COLO829 (cell line): ENCODE data around the gene CRCP.
"Not testable (repeated sequence)": the region's sequence is repeated elsewhere in the genome, so short reads cannot be mapped to it uniquely, and the experiment has no call there.

Experiments used
- DNase-seq: peaks from one replicate; pipeline ENCODE4 v3.0.0; 2012; ENCODE audit warnings: low spot score

CRCP gene

DNA sequence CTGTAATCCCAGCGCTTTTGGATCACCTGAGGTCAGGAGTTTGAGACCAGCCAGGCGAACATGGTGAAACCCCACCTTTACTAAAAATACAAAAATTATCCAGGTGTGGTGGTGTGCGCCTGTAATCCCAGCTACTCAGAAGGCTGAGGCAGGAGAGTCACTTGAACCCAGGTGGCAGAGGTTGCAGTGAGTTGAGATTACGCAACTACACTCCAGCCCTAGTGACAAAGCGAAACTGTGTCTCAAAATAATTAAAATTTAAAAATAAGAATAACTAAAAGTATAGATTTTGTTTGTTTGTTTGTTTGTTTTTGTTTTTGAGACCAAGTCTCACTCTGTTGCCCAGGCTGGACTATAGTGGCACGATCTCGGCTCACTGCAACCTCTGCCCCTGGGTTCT lies 41.4 kb downstream of the CRCP start:
- DNase-seq, result not testable (repeated sequence)

DNA sequence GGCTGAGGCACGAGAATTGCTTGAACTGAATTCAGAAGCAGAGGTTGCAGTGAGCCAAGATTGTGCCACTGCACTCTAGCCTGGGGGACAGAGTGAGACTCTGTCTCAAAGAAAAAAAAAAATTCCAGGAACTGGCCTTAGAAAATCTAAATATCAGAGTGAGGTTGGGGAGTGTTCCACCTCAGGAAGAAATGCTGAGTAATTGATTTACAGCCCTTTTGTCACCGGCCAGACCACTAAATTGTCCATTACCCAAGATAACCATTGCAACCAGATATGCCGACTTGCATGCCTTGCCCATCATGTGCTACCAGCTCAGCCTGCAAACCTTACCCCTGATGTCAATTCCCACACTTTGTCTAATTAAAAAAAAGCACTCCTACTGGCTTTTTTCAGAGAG lies 42.4 kb downstream of the CRCP start:
- DNase-seq, result no peak

- DNase-seq, result no peak
Measured at GRCh38 chr7:66162622-66163021, 48.0 kb downstream of the CRCP start.

GRCh38 chr7:66163186-66163610 lies 48.6 kb downstream of the CRCP start:
- DNase-seq, result no peak

GRCh38 chr7:66164356-66164755 lies 49.7 kb downstream of the CRCP start:
- DNase-seq, result no peak

GRCh38 chr7:66167773-66168387 lies 53.2 kb downstream of the CRCP start:
- DNase-seq, result peak; percentile 45

GRCh38 chr7:66169616-66170015 lies 55.0 kb downstream of the CRCP start:
- no peak for DNase-seq

DNA sequence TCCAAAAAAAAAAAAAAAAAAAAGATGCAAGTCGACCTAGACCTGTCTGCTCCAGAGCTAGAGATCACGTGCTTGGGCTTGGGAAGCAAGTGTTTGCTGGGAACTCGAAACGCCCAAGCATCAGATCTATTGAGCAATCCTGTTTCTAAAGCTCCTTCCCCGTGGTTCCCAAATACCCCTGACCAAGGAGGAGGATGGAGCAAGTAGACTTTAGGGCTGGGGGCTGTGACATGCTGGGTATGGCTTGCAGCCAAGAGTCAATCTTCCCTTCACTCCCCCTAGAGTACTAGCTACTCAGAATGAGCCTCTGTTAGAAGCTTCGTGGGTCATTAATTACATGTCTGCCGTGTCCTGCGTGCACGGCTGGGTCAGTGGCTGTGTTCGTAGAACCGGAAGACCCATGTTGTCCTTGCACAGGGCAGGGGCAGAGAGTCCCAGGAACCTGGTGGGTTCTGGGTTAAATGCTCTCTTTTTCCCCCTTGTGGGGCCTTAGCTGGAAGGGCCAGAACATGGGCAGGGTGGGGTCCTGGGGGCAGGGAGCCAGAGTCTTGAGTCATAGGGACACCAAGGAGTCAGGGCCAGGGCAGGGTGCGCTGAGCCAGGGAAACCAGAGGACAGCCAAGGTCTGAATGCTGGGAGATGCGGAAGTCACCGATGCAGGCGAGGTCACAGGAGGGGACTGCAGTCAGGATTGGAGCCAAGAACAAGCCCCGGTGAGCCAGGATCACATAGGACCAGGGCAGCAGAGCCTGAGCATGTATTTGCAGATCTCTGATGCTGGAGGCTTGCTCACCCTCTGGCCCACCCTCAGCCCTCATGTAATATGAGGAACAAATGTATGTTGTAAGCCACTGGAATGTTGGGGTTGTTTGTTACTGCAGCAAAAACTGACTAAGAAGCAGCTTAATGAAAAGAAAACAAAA lies 55.9 kb downstream of the CRCP start:
- no peak for DNase-seq

DNA sequence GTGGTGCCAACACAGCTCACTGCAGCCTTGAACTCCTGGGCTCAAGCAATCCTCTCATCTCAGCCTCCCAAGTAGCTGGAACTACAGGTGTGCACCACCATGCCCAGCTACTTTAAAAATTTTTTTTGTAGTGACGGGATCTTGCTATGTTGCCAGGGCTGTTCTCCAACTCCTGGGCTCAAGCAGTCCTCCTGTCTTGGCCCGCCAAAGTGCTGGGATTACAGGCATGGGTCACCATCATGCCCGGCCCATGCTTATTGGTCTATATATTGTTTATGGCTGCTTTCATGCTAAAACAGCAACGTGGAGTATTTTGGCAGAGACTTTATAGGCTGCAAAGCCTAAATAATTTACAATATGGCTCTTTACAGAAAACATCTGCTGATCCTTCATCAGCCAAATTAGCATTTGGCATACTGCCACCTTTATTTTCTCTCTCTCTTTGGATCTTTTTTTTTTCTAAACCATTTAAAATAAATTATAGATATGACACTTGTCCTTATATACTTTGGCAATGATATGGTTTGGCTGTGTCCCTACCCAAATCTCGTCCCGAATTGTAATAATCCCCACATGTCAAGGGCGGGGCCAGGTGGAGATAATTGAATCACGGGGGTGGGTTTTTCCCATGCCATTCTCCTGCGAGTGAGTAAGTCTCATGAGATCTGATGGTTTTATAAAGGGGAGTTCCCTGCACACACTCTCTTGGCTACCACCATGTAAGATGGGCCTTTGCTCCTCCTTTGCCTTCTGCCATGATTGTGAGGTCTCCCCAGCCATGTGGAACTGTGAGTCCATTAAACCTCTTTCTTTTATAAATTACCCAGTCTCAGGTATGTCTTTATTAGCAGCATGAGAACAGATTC lies 58.1 kb downstream of the CRCP start:
- DNase-seq, result not testable (repeated sequence)

DNA sequence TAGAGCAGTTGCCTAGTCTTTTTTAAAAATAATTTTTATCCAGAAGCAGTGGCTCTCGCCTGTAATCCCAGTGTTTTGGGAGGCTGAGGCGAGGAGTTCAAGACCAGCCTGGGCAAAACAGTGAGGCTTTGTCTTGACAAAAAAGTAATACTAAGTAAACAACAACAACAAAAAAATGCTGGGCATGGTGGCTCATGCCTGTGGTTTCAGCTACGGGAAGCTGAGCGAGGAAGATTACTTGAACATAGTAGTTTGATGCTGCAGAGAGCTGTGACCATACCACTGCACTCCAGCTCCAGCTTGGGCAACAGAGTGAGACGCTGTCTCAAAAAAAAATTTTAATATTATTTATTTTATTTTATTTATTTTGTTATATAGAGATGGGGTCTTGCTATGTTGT lies 59.2 kb downstream of the CRCP start:
- no peak for DNase-seq

- not testable (repeated sequence) for DNase-seq
Measured at GRCh38 chr7:66175006-66175405, 60.4 kb downstream of the CRCP start.

DNA sequence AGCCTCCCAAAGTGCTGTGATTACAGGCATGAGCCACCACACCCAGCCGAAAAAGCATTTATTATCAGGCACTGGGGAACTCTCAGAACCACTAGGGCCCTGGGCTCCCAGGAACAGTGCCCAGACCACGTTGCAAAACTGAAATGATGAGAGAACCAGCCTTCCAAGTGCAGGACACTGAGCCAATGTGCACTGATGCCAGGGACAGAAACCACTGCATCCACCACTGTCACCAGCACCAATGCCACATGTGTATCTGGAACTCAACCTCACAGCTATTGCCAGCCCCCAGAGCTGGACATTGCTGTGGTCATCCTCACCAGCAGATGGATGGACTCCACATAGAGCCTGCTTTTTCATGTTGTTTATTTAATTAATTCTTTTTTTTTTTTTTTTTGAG lies 62.3 kb downstream of the CRCP start:
- no peak for DNase-seq

DNA sequence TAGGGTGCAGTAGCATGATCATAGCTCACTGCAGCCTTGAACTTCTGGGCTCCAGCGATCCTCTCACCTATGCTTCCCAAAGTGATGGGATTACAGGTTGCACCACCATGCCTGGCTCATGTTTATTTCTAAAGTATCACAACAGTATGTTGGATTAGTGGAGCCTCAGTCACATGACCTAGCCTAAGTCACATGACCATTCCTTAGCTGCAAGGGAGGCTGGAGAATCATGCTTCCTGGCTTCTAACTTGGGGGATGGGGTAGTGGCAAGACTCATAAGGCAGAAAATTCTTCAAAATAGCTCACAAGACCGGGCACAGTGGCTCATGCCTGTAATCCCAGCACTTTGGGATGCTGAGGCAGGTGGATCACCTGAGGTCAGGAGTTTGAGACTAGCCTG lies 63.6 kb downstream of the CRCP start:
- no peak for DNase-seq

GRCh38 chr7:66181329-66181728 lies 66.7 kb downstream of the CRCP start:
- no peak for DNase-seq

GRCh38 chr7:66181845-66182244 lies 67.2 kb downstream of the CRCP start:
- no peak for DNase-seq

DNA sequence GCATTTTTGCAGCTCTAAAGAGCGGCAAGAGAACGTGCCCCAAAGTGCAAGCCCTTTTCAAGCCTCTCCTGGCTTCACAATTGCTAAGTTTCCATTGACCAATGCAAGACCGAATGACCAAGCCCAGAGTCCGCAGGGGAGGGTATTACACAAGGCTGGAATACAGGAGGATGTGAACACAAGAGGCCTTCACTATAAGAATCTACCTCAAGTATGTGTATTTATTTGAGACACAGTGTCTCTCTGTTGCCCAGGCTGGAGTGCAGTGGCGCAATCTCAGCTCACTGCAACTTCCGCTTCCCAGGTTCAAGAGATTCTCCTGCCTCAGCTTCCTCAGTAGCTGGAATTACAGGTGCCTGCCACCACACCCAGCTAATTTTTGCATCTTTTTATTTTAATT lies 68.3 kb downstream of the CRCP start:
- DNase-seq, result no peak

DNA sequence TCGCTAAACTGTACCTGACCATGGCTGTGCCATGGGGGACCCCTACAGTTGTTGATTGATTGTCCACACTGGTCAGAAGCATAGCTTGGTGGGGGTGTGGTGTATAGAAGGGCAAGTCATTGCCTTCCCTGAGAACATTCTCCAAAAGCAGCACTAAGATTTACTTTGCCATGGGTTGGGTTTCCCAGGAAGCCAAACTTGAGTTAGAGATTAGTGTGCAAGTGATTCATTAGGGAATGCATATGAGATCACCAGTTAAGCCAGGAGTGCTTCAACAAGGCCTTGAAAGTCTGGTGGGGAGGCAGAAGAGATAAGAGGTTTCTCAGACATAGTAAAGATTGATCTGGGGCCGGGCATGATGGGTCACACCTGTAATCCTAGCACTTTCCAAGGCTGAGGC lies 69.1 kb downstream of the CRCP start:
- DNase-seq, result no peak

DNA sequence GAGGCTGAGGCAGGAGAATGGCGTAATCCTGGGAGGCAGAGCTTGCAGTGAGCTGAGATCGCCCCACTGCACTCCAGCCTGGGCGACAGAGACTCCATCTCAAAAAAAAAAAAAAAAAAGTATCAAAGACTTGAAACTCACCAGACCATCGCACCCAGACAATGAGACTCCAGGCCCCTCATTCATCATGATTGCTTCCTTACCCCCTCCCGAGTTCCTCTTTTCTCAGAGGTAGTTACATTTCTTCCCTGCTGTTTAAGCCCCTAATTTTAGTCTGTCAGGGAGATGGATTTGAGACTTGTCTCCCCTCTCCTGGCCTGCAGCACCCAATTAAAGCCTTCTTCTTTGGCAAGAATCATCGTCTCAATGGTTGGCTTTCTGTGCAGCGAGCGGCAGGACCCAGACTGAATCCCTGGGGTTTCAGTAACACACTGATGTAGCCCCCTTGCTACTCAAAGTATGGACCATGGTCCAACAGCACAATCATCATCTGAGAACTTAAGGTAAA lies 71.1 kb downstream of the CRCP start:
- DNase-seq, result no peak

DNA sequence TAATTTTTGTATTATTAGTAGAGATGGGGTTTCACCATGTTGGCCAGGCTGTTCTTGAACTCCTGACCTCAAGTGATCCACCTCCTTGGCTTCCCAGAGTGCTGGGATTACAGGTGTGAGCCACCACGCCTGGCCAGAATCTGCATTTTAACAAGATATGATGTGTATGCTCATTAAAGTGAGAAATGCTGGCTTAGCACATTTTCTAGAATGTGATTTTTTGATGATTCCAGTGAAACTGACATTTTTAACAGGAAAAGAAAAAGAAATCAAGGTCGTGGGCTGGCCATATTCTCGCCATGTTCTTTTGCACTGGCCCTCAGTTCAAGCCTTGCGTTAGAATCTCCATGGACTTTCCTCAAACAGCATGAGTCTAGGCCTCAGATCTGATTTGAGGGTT lies 72.3 kb downstream of the CRCP start:
- DNase-seq, result no peak

DNA sequence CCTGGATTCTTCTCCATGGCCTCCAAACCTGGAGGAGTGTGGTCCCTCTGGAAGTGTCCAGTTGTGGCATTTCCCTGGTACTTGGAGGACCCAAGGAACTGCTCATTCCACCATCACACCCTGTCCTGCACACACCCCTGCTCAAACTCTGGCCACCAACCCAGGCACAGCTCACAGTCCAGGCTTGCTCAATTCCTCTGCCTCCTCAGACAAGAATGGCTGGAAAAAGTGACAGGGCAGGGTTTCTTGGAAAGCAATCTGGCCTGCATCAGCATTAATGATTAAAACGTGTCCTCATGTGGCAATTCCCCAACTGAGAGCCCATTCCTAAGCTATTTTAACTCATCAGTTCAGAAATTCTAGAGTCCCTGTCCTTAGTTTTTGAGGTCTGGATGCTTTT lies 73.3 kb downstream of the CRCP start:
- DNase-seq, result no peak

GRCh38 chr7:66188645-66189044 lies 74.0 kb downstream of the CRCP start:
- no peak for DNase-seq
